ENCODE results near the gene TAGLN2.
"Not testable (repeated sequence)": the region's sequence is repeated elsewhere in the genome, so short reads cannot be mapped to it uniquely, and the experiment has no call there.

TAGLN2 gene

DNA sequence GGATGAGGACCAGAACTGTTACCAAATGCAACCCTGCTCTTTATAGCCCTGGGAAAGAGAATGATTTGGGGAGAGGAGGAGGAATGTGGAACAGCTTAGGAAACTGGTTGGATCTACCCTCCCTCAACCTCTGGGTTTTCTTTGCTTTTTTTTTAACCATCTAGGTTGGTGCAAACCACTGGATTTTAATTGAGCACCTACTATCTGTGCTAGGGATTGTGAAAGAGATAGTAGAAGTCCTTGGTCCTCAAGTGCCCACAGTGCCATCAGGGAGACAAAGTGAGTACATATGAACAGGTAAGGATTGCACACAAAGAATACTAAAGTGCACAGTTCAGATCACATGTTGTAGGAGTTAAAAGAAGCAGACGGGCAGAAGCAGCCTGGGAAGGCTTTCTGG, 4.7 kb downstream of the TAGLN2 start:
- no peak for DNase-seq

DNA sequence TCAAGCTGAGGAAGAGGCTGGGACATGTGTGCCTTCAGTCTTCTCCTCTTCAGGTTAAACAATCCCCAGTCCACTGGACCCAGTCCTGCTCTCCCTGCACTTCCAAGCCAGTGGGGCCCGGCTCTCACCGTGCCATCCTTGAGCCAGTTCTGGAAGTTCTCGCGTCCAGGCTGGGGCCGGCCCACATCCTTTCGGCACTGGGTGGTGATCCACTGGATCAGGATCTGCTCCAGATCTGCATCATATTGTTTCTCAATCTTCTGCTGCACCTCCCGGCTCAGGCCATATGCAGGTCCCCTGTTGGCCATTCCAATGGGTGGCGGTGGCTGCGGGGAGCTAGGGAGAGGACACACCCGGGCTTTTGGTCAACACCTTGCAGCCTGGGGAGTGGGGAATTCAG, 5.1 kb downstream of the TAGLN2 start:
- no peak for DNase-seq

DNA sequence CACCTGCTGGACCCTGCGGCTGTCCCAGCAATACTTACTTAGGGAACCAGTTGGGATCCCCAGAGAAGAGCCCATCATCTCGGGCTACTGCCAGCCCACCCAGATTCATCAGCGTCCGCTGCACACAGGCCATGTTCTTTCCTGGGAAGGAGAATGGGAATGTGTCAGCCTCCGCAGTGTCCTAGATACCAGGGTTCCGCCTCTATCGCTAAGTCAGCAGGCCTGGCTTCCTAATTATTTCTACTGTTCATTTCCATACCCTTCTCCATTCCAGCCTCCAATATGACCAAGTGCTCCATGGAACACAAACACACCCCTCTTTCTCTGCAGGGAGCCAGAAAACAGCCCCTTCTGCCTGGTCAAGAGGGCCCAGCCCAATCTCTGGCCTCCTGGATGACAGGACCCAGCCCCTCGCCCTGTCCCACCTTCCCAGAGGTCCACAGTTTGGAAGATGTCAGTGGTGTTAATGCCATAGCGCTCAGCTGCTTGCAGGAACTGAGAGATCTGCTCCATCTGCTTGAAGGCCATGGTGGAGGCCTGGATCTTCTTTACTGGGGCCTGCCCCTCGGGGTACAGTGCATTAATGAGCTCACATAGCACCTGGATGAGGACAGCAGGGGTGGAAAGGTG, 6.0 kb downstream of the TAGLN2 start:
- no peak for DNase-seq

DNA sequence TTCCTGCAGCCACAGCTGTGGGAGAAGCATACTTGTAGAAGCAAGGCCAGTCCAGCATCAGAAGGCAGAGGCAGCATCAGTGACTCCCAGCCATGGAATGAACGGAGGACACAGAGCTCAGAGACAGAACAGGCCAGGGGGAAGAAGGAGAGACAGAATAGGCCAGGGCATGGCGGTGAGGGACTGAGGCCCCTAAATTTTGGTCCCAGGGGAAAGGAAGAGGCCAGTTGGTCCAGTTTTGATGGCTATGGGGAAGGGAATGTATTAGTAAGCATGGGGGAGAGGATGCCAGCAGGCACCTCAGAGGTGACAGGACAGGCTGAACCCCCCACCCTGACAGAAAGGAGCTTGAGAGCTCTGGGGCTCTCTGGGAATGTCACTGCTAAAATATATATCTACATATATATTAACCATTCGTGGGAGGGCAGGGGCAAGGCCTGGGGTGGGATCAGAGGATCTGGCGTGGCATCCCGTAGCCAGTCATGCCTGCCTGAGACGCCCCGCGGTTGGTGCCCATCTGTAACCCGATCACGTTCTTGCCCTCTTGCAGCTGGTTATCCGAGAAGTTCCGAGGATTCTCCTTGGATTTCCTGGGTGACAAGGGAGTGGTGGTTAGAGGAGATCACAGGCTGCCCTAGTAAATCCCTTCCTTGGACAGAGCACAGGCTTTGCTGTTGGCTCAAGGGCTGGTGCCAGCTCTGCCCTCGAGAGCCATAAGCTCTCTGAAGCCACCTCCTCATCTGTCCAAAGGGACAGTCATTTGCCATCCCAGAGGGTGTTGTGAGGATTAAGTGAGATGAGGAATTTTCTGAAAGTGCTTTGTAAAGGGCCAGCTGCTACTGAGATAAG, 6.7 kb downstream of the TAGLN2 start:
- DNase-seq = no peak

DNA sequence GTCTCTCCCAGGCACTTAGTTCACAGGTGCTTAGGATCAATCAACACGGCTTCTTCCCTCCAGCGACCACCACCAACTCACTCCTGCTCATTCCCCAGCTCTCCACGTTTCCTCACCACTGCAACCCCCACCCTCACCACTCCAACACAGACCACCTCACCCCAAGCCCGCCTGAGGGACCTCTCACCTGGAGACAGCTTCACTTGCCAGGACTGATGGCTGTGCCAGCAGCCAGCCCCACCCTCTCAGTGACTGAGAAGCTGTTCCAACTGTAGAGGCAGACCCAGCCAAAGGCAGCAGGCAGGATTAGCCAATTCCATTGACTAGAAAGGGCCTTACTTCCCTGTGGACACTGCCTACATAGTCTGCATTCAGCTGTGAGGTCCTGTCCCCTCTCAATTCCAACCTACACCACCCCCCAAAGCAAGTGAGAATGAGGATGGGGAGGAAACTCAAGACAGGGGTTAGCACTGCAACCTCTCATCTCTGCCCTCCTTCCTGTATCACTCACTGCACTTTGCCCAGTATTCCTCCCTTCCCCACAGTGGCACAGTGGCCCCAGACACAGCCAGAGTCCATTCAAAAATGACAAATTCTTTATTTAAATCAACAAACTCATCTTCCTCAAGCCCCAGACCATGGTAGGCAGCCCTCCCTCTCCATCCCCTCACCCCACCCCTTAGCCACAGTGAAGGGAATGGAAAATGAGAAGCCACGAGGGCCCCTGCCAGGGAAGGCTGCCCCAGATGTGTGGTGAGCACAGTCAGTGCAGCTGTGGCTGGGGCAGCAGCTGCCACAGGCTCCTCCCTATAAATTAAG, 7.6 kb downstream of the TAGLN2 start:
- no peak for DNase-seq

DNA sequence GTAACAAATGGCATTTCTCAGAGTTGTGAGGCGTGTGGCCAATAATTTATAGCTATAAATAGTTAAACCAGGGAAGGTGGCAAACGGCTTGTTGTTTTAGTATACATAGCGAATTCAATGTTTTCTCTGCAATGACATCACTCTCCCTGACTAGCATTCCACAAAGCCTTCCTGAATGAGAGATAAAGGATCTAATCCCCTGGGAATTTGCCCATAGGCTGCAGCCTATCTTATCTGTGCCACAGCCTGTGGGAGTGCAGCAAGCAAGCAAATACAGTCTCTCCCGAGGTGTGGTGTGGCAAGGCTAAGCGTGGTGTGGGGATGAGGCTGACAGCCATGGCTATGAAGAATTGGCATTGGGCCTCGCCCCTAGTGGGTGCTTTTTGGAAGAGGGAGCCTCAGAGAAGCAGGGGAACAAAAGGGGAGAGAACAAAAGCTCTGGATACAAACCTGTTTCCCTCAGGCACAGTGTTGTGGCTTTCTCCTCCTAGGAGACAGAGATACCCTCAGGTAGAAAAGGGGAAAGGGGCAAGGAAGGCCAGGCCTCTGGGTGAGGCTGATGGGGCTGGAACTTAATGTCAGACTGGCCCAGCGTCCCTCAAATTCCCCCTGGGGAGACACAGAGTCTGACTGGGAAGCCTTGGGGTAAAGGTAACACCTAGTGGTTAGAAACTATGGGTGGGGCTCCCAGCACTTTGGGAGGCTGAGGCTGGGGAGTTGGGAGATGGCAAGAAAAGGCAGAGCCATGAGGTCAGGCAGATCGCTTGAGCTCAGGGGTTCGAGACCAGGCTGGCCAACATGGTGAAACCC, 8.9 kb downstream of the TAGLN2 start:
- DNase-seq = no peak

DNA sequence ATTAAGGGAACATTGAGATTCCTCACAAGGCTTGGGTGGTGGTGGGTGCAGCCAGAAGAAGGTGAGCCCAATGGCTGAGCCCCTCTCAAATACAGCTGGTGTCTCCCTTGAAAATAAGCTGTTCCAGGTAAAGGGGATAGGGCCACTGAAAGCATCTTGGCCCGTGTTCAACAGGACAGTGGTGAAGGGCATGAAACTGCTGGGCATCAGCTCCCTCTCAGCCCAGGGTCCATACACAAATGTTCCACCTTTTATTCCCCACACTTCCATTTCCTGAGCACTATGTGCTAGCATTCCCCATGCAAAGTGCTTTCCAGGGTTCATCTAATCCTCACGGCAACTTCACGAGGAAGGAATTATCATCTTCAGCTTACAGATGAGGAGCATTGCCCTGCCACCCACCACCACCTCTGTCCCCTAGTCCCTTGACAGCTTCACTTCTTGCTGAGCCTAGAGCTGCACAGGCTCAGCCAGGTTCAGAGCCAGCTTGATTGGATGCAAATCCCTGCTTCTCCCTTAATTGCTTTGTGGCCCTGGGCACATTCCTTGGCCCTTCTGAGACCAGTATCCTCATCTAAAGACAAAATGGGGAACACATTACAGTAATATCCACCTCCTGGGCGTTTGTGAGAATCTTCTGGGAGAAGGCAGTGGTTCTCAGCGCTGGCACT, 9.6 kb downstream of the TAGLN2 start:
- DNase-seq = no peak

DNA sequence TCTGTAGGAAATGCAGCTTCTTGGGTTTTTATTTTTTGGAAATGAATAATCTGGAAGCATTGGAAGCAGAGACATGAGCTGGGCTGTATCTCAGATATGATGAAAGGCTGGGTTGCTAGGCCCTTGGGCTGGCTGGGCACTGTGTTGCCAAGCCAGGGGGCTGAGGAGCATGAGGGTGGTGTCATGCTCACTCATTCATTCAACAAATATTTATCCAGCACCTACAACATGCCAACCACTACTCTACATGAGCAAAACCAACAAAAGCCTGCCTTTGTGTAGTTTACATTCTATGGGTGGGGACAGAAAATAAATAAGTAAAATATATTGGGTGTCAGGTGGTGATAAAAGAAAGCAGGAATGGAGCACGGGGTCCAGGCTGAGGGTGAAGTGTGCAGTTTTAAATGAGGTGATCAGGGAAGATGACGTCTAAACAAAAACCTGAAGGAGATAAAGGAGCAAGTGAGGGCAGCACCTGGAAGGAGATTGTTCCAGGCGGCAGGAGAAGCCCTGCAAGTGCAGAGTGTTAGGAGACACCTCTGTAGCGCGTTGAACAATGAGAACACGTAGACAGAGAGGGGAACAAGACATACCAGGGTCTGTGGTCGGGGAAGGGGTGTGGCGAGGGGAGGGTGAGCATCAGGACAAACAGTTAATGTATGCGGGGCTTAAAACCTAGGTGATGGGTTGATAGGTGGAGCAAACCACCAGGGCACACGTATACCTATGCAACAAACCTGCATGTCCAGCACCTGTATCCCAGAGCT, 10.9 kb downstream of the TAGLN2 start:
- no peak for DNase-seq

DNA sequence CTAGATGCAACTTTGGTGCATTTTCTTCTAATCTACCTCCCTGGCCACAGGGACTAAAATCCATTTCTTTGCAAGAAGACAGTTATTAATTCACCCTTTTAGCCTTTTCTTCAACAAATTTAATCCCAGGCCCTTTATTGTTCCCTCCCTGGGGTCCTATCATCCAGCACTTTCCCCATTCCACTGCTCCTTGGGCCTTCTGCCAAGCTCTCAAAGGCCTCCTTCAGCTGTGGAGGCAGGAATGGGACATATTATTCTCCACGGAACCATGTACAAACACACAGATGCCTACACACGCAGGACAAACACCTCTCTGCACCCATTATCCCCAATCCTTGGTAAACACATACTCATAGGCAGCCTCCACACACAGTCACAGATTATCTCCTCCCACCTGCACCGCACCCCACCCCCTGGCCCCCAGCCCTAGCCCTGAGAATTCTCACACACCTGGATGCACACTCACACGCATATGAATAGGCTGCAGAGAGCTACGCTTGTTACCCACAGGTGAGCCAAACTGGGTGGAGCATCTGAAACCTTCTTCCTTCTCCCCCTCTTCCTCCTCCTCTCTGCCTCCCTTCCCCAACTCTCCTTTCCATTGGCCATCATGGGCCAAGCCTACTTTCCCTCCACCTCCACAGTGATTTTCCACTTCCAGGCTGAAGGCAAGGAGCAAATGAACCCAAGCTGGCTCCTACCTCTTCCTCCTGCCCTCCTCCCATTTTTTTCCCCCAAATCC, 11.7 kb downstream of the TAGLN2 start:
- DNase-seq = no peak

DNA sequence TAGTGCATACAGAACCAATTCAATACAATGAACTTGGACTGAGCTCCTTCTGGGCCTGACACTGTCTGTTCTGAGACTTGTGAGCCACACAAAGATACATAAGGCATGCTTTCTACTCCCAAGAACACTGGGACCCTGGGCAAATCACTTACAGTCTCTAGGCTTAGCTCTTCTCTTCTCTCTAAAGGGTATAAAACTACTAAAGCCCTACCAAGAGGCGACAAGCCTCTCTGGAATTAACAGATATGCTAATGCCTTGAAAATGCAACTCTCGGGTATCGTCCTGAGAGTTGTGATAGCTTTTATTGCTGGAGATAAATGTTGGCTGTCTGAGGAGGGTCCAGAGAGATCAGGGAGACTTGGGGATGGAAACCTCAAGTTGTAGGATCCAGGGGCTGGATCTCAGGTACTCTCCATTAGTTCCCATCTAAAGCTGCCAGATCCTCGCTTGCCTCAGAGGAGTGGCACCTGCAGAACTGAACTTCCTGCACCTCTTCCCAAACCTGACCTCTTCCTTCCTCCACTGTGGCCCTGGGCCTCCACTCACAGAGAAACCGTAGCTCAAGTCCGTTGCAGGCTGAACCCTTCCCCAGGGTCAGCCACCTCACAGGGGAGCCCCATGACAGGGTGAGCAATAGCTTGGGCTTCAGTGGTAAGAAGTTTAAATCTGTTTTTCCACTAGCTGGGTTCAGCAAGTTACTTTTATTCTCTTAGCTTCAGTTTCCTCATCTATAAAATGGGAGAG, 13.8 kb downstream of the TAGLN2 start:
- no peak for DNase-seq

DNA sequence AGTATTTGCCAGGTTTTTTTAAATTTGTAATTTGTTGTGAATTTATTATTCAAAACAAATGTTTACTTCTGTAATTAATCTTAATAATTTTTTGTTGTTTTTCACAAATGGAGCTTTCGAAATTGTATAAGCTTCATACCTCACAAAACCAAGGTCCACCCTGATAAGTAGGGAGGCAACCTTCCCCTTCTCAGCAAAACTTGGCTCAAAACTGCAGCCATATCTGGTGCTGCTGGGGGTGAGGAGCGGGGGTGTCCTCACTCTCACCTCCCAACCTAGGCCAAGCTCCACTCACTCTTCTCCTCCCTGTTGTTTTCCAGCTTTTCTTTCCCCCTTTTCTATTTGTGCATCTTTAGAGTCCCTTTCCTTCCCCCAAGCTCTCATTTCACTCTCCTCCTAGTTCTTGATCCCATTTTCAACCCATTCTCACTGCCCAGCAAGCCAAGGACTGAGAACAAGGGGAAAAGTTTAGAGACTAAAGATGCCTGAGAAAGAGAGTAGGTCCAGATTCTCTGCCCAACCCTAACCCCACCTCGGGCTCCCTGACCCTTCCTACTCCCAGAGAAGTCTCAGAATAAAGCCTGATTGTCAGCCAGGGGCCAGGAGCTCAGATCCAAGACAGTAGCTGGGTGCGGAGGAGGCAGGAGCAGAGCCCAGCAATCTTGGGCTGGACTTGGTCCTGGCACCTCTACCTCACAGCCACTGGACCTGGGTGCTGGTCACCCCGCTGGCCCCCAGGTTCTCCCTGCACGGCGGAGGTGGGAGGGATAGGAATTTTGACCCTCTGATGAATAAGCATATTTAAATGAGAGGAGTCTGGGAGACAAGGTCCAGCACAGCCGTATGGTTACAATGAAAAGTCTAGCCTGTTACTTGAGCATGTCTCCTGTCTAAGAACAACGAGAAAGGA, 17.0 kb downstream of the TAGLN2 start:
- no peak for DNase-seq

DNA sequence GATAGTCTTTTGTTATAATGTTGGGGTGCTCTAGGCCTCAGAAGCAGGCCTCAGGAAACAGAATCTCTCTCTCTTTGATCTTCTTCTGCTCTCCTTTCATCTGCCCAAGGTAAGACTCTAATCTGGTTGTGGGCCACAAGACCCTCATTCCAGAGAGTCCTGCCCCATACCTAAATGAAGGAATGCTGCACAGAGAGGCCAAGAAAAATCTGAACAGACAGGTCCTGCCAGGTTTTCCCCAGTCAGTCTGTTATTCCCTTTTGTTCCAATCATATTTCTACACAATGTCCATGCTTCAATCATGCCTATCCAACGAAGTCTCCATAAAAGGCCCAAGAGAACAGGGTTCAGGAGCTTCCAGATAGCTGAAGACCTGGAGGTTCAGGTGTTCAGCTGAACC, 18.3 kb downstream of the TAGLN2 start:
- DNase-seq = no peak

DNA sequence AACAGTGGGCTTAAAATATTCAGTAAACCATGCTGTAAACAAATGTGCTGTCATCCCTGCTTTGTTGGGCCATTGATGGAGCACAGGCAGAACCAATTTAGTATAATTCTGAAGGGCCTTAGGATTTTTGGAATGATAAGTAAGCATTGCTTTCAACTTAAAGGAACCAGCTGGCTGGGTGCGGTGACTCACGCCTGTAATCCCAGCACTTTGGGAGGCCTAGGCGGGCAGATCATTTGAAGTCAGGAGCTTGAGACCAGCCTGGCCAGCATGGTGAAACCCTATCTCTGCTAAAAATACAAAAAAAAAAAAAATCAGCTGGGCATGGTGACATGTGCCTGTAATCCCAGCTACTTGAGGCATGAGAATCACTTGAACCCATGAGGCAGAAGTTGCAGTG, 21.3 kb downstream of the TAGLN2 start:
- not testable (repeated sequence) for DNase-seq

DNA sequence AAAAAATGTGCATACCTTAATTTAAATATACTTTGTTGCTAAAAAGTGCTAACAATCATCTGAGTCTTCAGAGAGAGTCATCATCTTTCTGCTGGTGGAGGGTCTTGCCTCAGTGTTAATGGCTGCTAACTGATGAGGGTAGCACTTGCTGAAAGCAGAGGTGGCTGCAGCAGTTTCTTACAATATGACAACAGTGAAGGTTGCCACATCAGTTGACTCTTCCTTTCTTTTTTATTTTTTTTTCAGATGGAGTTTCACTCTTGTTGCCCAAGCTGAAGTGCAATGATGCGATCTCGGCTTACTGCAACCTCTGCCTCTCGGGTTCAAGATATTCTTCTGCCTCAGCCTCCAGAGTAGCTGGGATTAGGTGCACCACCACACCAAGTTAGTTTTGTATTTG, 22.8 kb downstream of the TAGLN2 start:
- DNase-seq = no peak

DNA sequence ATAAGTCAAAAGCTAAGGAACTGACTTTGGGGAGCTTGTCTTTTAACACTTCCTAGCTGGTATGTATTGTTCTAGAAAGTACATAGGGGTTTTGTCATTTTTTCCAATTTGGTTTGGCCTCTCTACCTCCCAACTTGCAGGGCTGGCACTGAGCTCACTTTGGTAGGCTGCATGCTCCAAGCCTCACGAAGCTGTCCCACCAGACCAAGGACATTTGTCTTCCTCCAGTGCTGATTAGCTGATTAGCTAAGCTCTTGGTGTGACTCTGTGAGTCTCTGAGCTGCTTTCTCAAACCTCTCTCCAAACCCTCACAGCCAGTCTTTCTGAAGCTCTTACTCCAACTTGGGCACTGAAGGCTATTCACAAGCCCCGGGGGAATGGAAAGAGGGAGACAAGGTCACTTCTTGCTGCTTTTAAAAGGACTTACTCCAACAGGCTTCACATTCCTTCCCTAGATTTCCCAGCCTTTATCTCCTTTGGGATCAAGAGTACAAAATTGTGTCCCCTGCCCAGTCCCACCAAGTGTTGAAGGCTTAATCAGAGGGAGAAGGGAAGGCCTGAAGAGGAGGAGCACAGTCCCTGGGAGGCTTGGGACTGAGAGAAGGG, 24.4 kb downstream of the TAGLN2 start:
- DNase-seq = no peak

DNA sequence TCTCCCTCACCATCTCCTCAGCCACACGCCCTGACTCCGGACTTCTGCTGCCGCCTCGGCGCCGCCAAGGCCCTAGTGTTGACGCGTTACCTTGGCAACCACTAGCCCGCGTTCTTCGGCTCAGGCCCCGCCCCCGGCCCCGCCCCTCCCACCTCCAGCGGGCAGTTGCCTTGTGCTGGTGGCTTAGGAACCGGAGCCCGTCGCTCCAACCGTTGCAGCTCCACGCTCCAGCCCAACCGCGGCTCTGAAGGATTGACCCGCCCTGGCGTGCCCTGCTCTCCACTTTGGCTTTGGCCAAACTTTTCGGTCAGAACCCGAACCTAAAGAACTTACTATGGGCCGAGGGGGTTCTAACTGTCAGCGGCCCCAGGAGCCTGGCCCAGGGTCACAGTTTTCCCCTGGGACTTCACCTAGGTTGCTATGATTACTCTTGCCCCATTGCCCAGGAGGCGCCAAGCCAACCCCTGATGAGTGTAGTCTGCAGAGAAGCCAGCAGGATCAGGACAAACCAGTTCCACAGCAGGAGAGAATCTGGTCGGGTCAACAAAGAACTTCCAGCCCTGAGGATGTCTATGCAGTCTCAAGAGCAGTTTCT, 25.1 kb downstream of the TAGLN2 start, which contains the start of gene CFAP45:
Gene CFAP45, minus strand, starts transcription at position 80 of the 595 bp plus-strand sequence. Its CDS starts 67 bp downstream, at position 13.
- DNase-seq = no peak

DNA sequence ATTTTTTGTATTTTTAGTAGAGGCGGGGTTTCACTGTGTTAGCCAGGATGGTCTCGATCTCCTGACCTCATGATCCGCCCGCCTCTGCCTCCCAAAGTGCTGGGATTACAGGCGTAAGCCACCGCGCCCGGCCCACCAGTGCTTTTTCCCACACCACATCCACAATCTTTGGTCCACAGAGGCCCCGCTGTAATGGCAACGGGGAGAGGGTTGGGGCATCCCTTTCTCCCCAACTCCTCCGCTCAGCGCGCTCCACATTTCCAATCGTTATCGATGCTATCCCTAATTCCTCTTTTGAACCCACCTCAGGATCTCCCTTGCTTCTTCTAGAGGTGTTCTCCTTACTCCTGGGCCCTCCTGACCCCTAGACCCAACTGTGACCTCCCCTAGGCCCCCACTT, 25.7 kb downstream of the TAGLN2 start:
- not testable (repeated sequence) for DNase-seq

DNA sequence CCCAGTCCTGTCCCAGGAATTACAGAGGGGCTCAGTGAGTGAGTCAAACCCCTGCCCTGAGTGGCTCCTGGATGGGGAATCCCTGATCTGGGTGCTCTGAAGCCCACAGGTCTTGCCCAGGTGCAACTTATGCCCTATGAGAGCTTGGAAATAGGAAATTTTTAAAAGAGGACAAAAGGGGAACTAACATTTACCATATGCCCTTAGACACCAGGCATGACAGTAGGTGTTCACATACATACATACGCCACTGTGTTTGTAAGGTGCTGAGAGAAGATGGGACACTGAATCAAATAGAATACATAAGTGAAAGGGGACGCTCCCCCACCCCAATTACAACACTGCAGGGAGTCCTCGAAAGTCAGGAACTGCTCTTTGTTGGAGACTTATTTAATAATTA, 26.8 kb downstream of the TAGLN2 start:
- no peak for DNase-seq
